ENCODE measurements around the gene RNF2.
A peak's percentile ranks its signal among the peaks of the same experiment; 100 is the strongest.

RNF2 gene

GRCh38 chr1:185104083-185104482 lies 58.7 kb downstream of the RNF2 start:
- no peak for DNase-seq

DNA sequence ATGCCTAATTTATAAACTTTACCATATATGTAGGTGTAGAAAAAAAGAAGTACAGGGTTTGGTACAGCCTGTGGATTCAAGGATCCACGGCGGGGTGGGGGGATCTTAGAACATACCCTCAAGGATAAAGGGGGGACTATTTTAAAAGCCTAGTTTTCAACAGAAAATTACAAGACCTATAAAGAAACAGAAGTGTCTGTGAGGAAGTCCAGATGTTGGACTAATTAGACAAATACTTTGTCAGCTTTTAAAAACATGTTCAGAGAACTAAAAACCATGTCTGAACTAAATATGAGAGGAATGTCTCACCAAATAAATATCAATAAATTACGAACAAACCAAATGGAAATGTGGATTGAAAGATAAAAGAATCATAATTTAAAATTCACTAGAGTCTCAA lies 59.8 kb downstream of the RNF2 start:
- DNase-seq: no peak

GRCh38 chr1:185108321-185108720 lies 63.0 kb downstream of the RNF2 start:
- no peak for DNase-seq

- no peak for DNase-seq
Observed at GRCh38 chr1:185110145-185110544, 64.8 kb downstream of the RNF2 start.

- no peak for DNase-seq
Observed at GRCh38 chr1:185111873-185112272, 66.5 kb downstream of the RNF2 start.

GRCh38 chr1:185112356-185112755 lies 67.0 kb downstream of the RNF2 start:
- DNase-seq: no peak

DNA sequence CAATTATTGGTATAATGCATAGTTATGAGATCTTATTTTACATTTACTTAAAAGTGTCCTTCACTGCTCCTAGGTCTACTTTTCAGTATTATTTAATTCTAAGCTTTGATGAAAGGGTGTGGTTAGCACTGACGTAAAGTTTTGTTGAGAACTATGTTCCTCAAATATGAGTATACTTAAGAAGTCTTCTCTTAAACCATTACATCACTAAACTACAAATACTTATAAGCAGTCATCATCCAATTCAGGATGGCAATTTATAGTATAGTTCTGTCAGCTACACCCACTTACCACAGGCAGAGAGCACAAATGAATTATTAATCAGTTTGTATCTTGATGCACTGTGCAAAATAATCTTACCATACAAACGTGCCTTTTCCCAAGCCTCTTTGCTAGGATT lies 84.3 kb downstream of the RNF2 start:
- DNase-seq: no peak

DNA sequence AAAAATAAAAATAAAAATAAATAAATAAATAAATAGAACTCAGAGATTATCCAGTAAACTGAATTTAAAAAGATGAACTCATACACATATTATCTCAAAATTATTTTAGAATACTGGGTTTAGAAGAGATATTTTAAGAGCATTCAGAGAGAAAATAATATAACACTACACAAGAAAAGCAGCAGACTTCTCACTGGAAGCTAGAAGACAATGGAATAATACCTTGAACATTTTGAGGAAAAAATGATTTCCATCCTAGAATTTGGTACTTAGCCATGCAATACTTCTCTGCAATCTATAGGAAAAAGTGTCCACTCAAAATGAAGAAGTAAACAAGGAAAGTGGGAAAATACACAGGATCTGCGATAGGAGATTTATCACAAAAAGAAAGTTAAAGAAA lies 87.2 kb downstream of the RNF2 start:
- no peak for DNase-seq

- DNase-seq: no peak
Observed at GRCh38 chr1:185137896-185138545, 92.7 kb downstream of the RNF2 start.

GRCh38 chr1:185139246-185139645 lies 93.9 kb downstream of the RNF2 start:
- peak; percentile 54 for DNase-seq

DNA sequence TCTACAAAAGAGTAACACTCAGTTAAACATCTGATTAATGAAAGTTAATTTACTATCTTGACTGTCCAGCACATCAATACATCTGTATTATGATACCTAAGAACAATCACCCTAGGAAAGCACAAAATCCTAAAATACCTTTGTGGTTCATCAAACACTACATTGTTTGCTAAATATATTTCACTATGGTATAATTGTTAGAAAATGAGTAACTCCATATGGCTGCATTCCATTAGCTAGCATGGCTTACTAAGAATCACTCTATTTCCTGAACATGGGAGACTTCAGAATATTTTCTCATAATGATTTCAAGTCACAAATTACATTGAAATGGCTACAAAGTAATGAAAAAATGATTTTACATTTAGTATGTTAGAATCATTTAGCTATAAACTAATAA lies 98.9 kb downstream of the RNF2 start:
- no peak for DNase-seq

GRCh38 chr1:185151215-185151614 lies 105.9 kb downstream of the RNF2 start:
- DNase-seq: no peak
